HepG2 (cell line): ENCODE data around the gene SEC14L5. TPM values are rescaled to one million over a fixed set of nuclear protein-coding genes. Genes with fewer than 3 reads are reported as not detected.

Source experiments
- EED ChIP-seq: sonication (generic); formaldehyde crosslinking; IDR thresholded peaks from 2 replicates; pipeline ENCODE4 v1.5.0; 2020; ENCODE audit warnings: mild to moderate bottlenecking, missing genetic modification reagents
- KDM2A ChIP-seq: sonication (generic); formaldehyde crosslinking; IDR thresholded peaks from 2 replicates; pipeline ENCODE4 v1.4.0; 2020; ENCODE audit warnings: low read depth, missing genetic modification reagents, borderline replicate concordance
- MNT ChIP-seq: fragments of 450-650 bp; IDR thresholded peaks from 2 replicates; pipeline ENCODE4 v1.6.1; 2016
- MYNN ChIP-seq: sonication (generic); formaldehyde crosslinking; IDR thresholded peaks from 2 replicates; pipeline ENCODE4 v1.4.0; 2020; ENCODE audit warnings: mild to moderate bottlenecking, low read depth, missing genetic modification reagents
- NCOA2 ChIP-seq: sonication (generic); formaldehyde crosslinking; IDR thresholded peaks from 2 replicates; pipeline ENCODE4 v1.8.0; 2022; ENCODE audit warnings: inconsistent platforms
- NFAT5 ChIP-seq: sonication (generic); formaldehyde crosslinking; IDR thresholded peaks from 2 replicates; pipeline ENCODE4 v1.4.0; 2020; ENCODE audit warnings: missing genetic modification reagents
- SKIL ChIP-seq: sonication (generic); formaldehyde crosslinking; IDR thresholded peaks from 2 replicates; pipeline ENCODE4 v1.8.0; 2022; ENCODE audit warnings: missing genetic modification reagents, mild to moderate bottlenecking, moderate library complexity, borderline replicate concordance
- SMC3 ChIP-seq: IDR thresholded peaks from 2 replicates; pipeline ENCODE4 v1.6.1; 2011; ENCODE audit warnings: low read length, improper control_type of control experiment
- ZBTB37 ChIP-seq: sonication (generic); formaldehyde crosslinking; IDR thresholded peaks from 2 replicates; pipeline ENCODE4 v1.4.0; 2020; ENCODE audit warnings: mild to moderate bottlenecking, missing genetic modification reagents
- ZC3H13 ChIP-seq: sonication (generic); formaldehyde crosslinking; IDR thresholded peaks from 2 replicates; pipeline ENCODE4 v1.8.1; 2023; ENCODE audit warnings: mild to moderate bottlenecking, missing genetic modification reagents, moderate library complexity
- ZEB1 ChIP-seq: IDR thresholded peaks from 2 replicates; pipeline ENCODE4 v1.6.1; 2012; ENCODE audit warnings: mild to moderate bottlenecking, low read depth, inconsistent platforms; ENCODE audit not compliant: insufficient replicate concordance
- ZNF274 ChIP-seq: sonication (generic); formaldehyde crosslinking; IDR thresholded peaks from 2 replicates; pipeline ENCODE4 v1.5.1; 2020; ENCODE audit warnings: mild to moderate bottlenecking, missing genetic modification reagents
- ZNF343 ChIP-seq: sonication (generic); formaldehyde crosslinking; IDR thresholded peaks from 2 replicates; pipeline ENCODE4 v1.4.0; 2020; ENCODE audit warnings: mild to moderate bottlenecking, missing genetic modification reagents
- ZNF737 ChIP-seq: sonication (generic); formaldehyde crosslinking; IDR thresholded peaks from 2 replicates; pipeline ENCODE4 v1.5.0; 2020; ENCODE audit warnings: missing genetic modification reagents, mild to moderate bottlenecking, borderline replicate concordance
- ZNF780A ChIP-seq: sonication (generic); formaldehyde crosslinking; IDR thresholded peaks from 2 replicates; pipeline ENCODE4 v1.8.0; 2022; ENCODE audit warnings: mild to moderate bottlenecking, missing genetic modification reagents, moderate library complexity
- ZNF788 ChIP-seq: sonication (generic); formaldehyde crosslinking; IDR thresholded peaks from 2 replicates; pipeline ENCODE4 v1.5.0; 2020; ENCODE audit warnings: mild to moderate bottlenecking, missing genetic modification reagents, borderline replicate concordance
- ZSCAN21 ChIP-seq: sonication (generic); formaldehyde crosslinking; IDR thresholded peaks from 2 replicates; pipeline ENCODE4 v1.8.0; 2022; ENCODE audit warnings: mild to moderate bottlenecking, missing genetic modification reagents, moderate library complexity, borderline replicate concordance
- ZSCAN29 ChIP-seq: sonication (generic); formaldehyde crosslinking; conservative IDR thresholded peaks from 2 replicates; pipeline ENCODE4 v1.4.0; 2020; ENCODE audit warnings: mild to moderate bottlenecking, missing genetic modification reagents
- ZSCAN31 ChIP-seq: sonication (generic); formaldehyde crosslinking; IDR thresholded peaks from 2 replicates; pipeline ENCODE4 v1.5.0; 2020; ENCODE audit warnings: low read depth, mild to moderate bottlenecking, missing genetic modification reagents
- polyA plus RNA-seq, 8 experiments: library from polyadenylated mRNA; depleted of rRNA in 3 of 8; stranded (reverse) in 7 of 8; unstranded in 1 of 8; fragments of >200 nt; fragmentation: Illumina TruSeq in 4 of 8; extraction: Trizol in 4 of 8; gene quantifications; 2 replicates each; pipeline versions ENCODE4 v1.2.1 to v1.2.3, GENCODE V29; 2011 to 2016; ENCODE audit warnings: low read depth in 4 of 8, missing spikeins in 1 of 8, mixed read lengths in 1 of 8; ENCODE audit not compliant: insufficient read depth in 1 of 8
- total RNA-seq, 5 experiments: library from RNA; depleted of rRNA; stranded (reverse); fragments of >200 nt; fragmentation: Illumina TruSeq; extraction: Trizol; gene quantifications; 2 replicates each; pipeline ENCODE4 v1.2.3, GENCODE V29; 2016; ENCODE audit warnings: low read depth in 1 of 5

The SEC14L5 gene
- total and polyA plus RNA-seq, 2 of the 13 experiments (the other 11 are each of a cell fraction or from before 2014, with no cell fraction given): 0.40 to 0.42 TPM

GRCh38 chr16:4936181-4936990 lies 21.7 kb upstream of the SEC14L5 start (continued):
- TF ChIP-seq NFAT5 (CRISPR knock-in tag) (no peak), KDM2A (peak; percentile 63; the same call in 1 of the 2 replicates), ZNF780A (no peak), SMC3 (no peak), MYNN (no peak), MNT (no peak), ZNF274 (no peak), ZNF343 (CRISPR knock-in tag) (0 out of 2 replicates have a peak, but pooled peaks have one; percentile 25), ZSCAN31 (peak; percentile 78; the same call in 1 of the 2 replicates), ZC3H13 (CRISPR knock-in tag) (0 out of 2 replicates have a peak, but pooled peaks have one; percentile 33), ZSCAN21 (CRISPR knock-in tag) (no peak), ZNF788 (CRISPR knock-in tag) (no peak), ZEB1 (peak; percentile 80), ZSCAN29 (CRISPR knock-in tag) (no peak), ZBTB37 (CRISPR knock-in tag) (no peak), EED (CRISPR knock-in tag) (peak; percentile 62), SKIL (no peak; the same call in 1 of the 2 replicates), NCOA2 (CRISPR knock-in tag) (no peak), ZNF737 (no peak)
